ENCODE data around the gene AKR1C8.
"Not testable (repeated sequence)": the region's sequence is repeated elsewhere in the genome, so short reads cannot be mapped to it uniquely, and the experiment has no call there.

Gene AKR1C8

GRCh38 chr10:5142199-5142598, 42.8 kb downstream of the AKR1C8 start:
- H3K4me3 ChIP-seq (ENCODE audit: low read depth, low read length): no peak overlapping the region
- TF ChIP-seq, protein P1, sequence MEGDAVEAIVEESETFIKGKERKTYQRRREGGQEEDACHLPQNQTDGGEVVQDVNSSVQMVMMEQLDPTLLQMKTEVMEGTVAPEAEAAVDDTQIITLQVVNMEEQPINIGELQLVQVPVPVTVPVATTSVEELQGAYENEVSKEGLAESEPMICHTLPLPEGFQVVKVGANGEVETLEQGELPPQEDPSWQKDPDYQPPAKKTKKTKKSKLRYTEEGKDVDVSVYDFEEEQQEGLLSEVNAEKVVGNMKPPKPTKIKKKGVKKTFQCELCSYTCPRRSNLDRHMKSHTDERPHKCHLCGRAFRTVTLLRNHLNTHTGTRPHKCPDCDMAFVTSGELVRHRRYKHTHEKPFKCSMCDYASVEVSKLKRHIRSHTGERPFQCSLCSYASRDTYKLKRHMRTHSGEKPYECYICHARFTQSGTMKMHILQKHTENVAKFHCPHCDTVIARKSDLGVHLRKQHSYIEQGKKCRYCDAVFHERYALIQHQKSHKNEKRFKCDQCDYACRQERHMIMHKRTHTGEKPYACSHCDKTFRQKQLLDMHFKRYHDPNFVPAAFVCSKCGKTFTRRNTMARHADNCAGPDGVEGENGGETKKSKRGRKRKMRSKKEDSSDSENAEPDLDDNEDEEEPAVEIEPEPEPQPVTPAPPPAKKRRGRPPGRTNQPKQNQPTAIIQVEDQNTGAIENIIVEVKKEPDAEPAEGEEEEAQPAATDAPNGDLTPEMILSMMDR (IDR thresholded peaks at IDR 0.05; ENCODE audit: insufficient read depth, low read length, missing control alignments): no peak
- ChIA-PET CTCF (no interaction called here), POLR2A (no interaction called here)
- no peak for DNase-seq (ENCODE audit: low read depth, low spot score)

- H3K4me3 ChIP-seq (ENCODE audit: low read depth, low read length); POLR2A ChIA-PET; CTCF ChIA-PET; DNase-seq (ENCODE audit: low read depth, low spot score): not testable (repeated sequence)
Measured at GRCh38 chr10:5137699-5138098, 47.3 kb downstream of the AKR1C8 start.

- ChIA-PET CTCF (no interaction called here), POLR2A (no interaction called here)
- TF ChIP-seq, protein P1 (IDR thresholded peaks at IDR 0.05; ENCODE audit: insufficient read depth, low read length, missing control alignments): no peak
- no peak overlapping the region for H3K4me3 ChIP-seq (ENCODE audit: low read depth, low read length)
- no peak for DNase-seq (ENCODE audit: low read depth, low spot score)
Measured at GRCh38 chr10:5136468-5137087, 48.4 kb downstream of the AKR1C8 start.

DNA sequence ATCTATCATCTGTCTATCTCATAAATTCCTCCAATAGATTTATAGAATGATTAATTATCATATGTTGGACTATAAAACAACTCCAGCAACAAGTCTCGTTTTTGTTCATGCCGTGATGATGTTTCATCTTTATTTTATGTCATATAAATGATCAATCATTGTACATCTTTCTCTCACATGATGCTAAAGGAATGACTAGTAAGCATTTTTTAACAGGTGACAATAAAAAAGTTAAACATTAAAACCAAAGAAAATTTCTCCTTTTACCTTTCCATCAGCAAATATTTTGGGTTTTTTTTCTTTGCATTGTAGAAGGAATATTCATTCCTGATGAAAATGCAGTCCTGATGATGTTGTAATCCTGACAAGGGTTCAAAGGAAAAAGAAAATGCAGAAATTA, 49.4 kb downstream of the AKR1C8 start:
- DNase-seq (ENCODE audit: low read depth, low spot score): no peak

GRCh38 chr10:5125315-5126044, 59.5 kb downstream of the AKR1C8 start:
- DNase-seq (ENCODE audit: low read depth, low spot score): no peak
- ChIA-PET CTCF (no interaction called here), POLR2A (no interaction called here)
- TF ChIP-seq, protein P1 (IDR thresholded peaks at IDR 0.05; ENCODE audit: insufficient read depth, low read length, missing control alignments): no peak
- H3K4me3 ChIP-seq (ENCODE audit: low read depth, low read length): no peak overlapping the region

More for the DNA sequence above, 49.4 kb downstream of the AKR1C8 start:
- ChIA-PET CTCF (no interaction called here), POLR2A (no interaction called here)
- H3K4me3 ChIP-seq (ENCODE audit: low read depth, low read length): no peak overlapping the region
- TF ChIP-seq, protein P1 (IDR thresholded peaks at IDR 0.05; ENCODE audit: insufficient read depth, low read length, missing control alignments): no peak

DNA sequence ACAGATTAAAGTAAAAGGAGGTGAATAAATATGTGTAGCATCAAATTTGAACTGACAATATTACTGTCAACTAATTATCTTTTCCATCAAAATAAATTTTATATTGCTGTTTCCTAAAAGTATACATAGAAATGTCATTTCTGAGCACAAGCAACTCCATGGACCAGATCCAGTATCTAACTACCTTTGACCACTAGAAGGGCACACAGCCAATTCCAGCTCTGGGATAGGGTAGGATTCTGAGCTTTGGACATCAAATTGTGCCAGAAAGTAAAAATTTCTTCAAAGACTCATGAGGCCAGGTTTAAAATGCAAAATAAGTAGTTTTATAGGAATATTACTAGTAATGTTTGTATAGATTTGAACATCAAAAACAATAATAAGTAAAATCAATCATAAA, 61.1 kb downstream of the AKR1C8 start:
- TF ChIP-seq, protein P1 (IDR thresholded peaks at IDR 0.05; ENCODE audit: insufficient read depth, low read length, missing control alignments): no peak
- CTCF ChIA-PET: no interaction called here
- POLR2A ChIA-PET: no interaction called here
- no peak overlapping the region for H3K4me3 ChIP-seq (ENCODE audit: low read depth, low read length)
- DNase-seq (ENCODE audit: low read depth, low spot score): no peak

DNA sequence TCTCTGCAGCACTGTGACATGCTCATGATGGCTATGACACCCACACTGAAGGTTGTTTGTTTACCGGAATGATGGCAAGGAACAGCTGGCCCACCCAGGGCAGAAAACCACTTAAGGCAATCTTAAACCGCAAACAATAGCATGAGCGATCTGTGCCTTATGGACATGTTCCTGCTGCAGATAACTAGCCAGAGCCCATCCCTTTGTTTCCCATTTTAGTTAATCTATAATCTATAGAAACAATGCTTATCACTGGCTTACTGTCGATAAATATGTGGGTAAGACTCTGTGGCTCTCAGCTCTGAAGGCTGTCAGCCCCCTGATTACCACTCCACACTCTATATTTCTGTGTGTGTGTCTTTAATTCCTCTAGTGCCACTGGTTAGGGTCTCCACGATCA, 65.0 kb downstream of the AKR1C8 start:
- POLR2A ChIA-PET; DNase-seq (ENCODE audit: low read depth, low spot score); H3K4me3 ChIP-seq (ENCODE audit: low read depth, low read length); CTCF ChIA-PET: not testable (repeated sequence)

Data from AG04449 (cell line).